Loucy (cell line): ENCODE measurements around the gene GPR152.
A peak's percentile ranks its signal among the peaks of the same experiment; 100 is the strongest.

Source experiments
- H2AFZ ChIP-seq: fragments of 200-600 bp; sonication (generic); 2 replicates; pipeline ENCODE4 v1.6.0; 2016; ENCODE audit warnings: antibody characterized with exemption, mild to moderate bottlenecking, low read length, moderate library complexity
- H3F3A ChIP-seq: fragments of 200-600 bp; 2 replicates; pipeline ENCODE4 v1.6.0; 2016; ENCODE audit warnings: antibody characterized with exemption, low read depth, mild to moderate bottlenecking
- H3K27me3 ChIP-seq: fragments of 200-600 bp; sonication (generic); 2 replicates; pipeline ENCODE4 v1.6.1; 2014; ENCODE audit warnings: low read length, mild to moderate bottlenecking; ENCODE audit not compliant: insufficient read depth, poor library complexity, severe bottlenecking
- H3K36me3 ChIP-seq: fragments of 200-600 bp; sonication (generic); 2 replicates; pipeline ENCODE4 v1.6.1; 2016; ENCODE audit warnings: low read length; ENCODE audit not compliant: insufficient read depth
- H3K4me1 ChIP-seq: fragments of 200-600 bp; sonication (generic); 2 replicates; pipeline ENCODE4 v1.5.1; 2014; ENCODE audit warnings: low read length, mild to moderate bottlenecking; ENCODE audit not compliant: insufficient read depth, poor library complexity, severe bottlenecking
- H3K4me2 ChIP-seq: fragments of 200-600 bp; sonication (generic); 2 replicates; pipeline ENCODE4 v1.6.0; 2014; ENCODE audit warnings: antibody characterized with exemption, low read length, low read depth, mild to moderate bottlenecking; ENCODE audit not compliant: poor library complexity, severe bottlenecking
- H3K4me3 ChIP-seq: fragments of 200-600 bp; sonication (generic); 2 replicates; pipeline ENCODE4 v1.5.1; 2014; ENCODE audit warnings: low read length, mild to moderate bottlenecking, mixed read lengths; ENCODE audit not compliant: poor library complexity, severe bottlenecking
- H3K79me2 ChIP-seq: fragments of 200-600 bp; sonication (generic); 2 replicates; pipeline ENCODE4 v1.6.1; 2014; ENCODE audit warnings: low read length; ENCODE audit not compliant: insufficient read depth
- H3K9ac ChIP-seq: fragments of 200-600 bp; sonication (generic); 2 replicates; pipeline ENCODE4 v1.6.0; 2014; ENCODE audit warnings: mild to moderate bottlenecking, low read depth, low read length, moderate library complexity; ENCODE audit not compliant: poor library complexity, severe bottlenecking
- H3K9me2 ChIP-seq: fragments of 200-600 bp; sonication (generic); replicated peaks from 2 replicates; pipeline ENCODE4 v1.6.1; 2016; ENCODE audit warnings: low read depth, low read length, mixed read lengths
- H3K9me3 ChIP-seq: fragments of 200-600 bp; sonication (generic); 2 replicates; pipeline ENCODE4 v1.6.1; 2014; ENCODE audit warnings: mild to moderate bottlenecking, antibody characterized with exemption, low read length, low read depth; ENCODE audit not compliant: insufficient read depth
- H4K20me1 ChIP-seq: fragments of 200-600 bp; sonication (generic); 2 replicates; pipeline ENCODE4 v1.6.0; 2014; ENCODE audit warnings: antibody characterized with exemption, low read length, mild to moderate bottlenecking; ENCODE audit not compliant: insufficient read depth, poor library complexity, severe bottlenecking
- EZH2phosphoT487 ChIP-seq: fragments of 200-600 bp; IDR thresholded peaks from 2 replicates; pipeline ENCODE4 v1.6.1; 2018; ENCODE audit warnings: antibody characterized with exemption, mild to moderate bottlenecking, moderate library complexity, borderline replicate concordance
- TF ChIP-seq, protein P1 (sequence below): fragments of 200-600 bp; sonication (generic); conservative IDR thresholded peaks from 2 replicates; pipeline ENCODE4 v1.5.1; 2014; ENCODE audit warnings: mild to moderate bottlenecking, antibody characterized with exemption, low read length

The GPR152 gene

DNA sequence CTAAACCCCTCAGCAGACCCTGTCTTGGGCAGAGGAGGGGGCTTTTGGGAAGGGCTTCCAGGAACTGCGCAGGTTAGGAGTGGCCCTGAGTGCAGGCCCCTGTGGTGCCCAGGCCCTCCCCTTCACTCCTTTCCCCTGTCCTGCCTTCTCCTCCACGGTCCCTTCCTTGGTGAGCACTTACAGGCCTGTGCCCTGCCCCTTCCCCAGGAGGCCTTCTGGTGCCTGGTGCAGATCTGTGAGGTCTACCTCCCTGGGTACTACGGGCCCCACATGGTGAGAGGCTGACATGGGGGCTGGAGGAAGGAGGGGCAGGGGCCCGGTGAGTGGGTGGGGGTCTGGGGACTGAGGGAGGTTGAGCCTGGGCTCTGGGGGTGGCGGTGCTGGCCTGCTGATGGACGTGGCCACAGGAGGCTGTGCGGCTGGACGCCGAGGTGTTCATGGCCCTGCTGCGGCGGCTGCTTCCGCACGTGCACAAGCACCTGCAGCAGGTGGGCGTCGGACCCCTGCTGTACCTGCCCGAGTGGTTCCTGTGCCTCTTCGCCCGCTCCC lies 46.0 kb downstream of the GPR152 start:
- Histone ChIP-seq H2AFZ (no peak overlapping the region), H3K9ac (peak overlapping the region; percentile 99), H3K36me3 (no peaks in the 10 kb centered on the region), H3K4me2 (peak overlapping the region; percentile 98), H3K4me3 (peak overlapping the region; percentile 89), H3K9me2 (no peaks in the 10 kb centered on the region), H3K4me1 (peaks cover 81% of the 10 kb centered on the region), H4K20me1 (peaks cover 7% of the 10 kb centered on the region), H3K9me3 (no peaks in the 10 kb centered on the region), H3F3A (peaks cover 32% of the 10 kb centered on the region), H3K27me3 (no peaks in the 10 kb centered on the region), H3K79me2 (peaks cover 72% of the 10 kb centered on the region)
- no peak for TF ChIP-seq EZH2phosphoT487
- TF ChIP-seq, protein P1, sequence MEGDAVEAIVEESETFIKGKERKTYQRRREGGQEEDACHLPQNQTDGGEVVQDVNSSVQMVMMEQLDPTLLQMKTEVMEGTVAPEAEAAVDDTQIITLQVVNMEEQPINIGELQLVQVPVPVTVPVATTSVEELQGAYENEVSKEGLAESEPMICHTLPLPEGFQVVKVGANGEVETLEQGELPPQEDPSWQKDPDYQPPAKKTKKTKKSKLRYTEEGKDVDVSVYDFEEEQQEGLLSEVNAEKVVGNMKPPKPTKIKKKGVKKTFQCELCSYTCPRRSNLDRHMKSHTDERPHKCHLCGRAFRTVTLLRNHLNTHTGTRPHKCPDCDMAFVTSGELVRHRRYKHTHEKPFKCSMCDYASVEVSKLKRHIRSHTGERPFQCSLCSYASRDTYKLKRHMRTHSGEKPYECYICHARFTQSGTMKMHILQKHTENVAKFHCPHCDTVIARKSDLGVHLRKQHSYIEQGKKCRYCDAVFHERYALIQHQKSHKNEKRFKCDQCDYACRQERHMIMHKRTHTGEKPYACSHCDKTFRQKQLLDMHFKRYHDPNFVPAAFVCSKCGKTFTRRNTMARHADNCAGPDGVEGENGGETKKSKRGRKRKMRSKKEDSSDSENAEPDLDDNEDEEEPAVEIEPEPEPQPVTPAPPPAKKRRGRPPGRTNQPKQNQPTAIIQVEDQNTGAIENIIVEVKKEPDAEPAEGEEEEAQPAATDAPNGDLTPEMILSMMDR = no peak

DNA sequence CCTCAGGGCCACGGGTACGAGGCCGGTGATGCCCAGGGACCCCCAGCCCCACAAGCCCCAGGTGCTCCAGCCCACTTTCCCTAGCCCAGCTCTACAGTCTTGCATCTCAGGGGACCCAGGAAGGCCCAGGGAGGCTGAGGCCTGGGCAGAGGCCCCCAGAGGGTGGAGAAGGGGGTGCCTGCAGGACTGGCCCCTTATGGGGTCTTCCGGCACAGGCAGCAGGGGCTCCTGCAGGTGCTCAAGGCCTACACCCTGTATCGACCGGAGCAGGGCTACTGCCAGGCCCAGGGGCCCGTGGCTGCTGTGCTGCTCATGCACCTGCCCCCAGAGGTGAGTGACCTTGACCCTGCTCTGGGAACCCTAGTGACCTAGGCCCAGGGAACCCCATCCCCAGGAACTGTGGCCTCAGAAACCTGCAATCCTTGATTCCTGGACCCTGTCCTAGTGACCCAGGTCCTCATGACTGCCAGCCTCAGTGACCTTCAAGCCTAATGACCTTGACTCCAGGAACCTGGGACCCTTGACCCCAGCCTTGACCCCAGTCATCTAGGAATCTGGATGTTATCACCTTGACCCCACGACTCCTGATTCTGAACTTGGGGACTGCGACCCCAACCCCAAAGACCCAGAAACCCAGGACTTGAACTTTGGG lies 46.7 kb downstream of the GPR152 start:
- Histone ChIP-seq H2AFZ (no peak overlapping the region), H3K4me1 (peaks cover 76% of the 10 kb centered on the region)

DNA sequence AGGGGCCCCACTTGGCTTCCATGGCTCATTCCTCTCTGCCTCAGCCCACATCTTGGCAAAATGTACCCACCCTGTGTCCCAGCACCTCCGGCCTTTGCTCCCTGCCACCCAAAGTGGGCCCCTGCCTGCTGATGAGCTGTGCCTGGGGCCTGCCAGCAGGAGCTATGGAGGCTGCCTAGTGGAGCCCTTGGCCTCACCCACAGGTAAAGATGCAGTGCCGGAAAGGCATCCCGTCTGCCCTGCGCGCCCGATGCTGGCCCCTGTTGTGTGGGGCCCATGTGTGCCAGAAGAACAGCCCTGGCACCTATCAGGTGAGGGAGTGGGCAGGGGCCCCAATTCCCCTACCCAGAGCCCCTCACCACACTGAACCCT lies 47.3 kb downstream of the GPR152 start:
- H3K4me3 ChIP-seq = peak overlapping the region; percentile 89
- no peaks in the 10 kb centered on the region for H3K9me2 ChIP-seq
- peaks cover 32% of the 10 kb centered on the region for H3F3A ChIP-seq
- H4K20me1 ChIP-seq = peaks cover 17% of the 10 kb centered on the region
- H3K9me3 ChIP-seq = no peaks in the 10 kb centered on the region
- peak overlapping the region; percentile 98 for H3K4me2 ChIP-seq
- TF ChIP-seq, protein P1 = no peak
- peaks cover 77% of the 10 kb centered on the region for H3K79me2 ChIP-seq
- no peaks in the 10 kb centered on the region for H3K27me3 ChIP-seq
- H3K9ac ChIP-seq = peak overlapping the region; percentile 99
- no peak overlapping the region for H2AFZ ChIP-seq
- H3K4me1 ChIP-seq = peaks cover 76% of the 10 kb centered on the region
- H3K36me3 ChIP-seq = no peaks in the 10 kb centered on the region

More for the DNA sequence above, 46.7 kb downstream of the GPR152 start:
- Histone ChIP-seq H4K20me1 (peaks cover 10% of the 10 kb centered on the region), H3K9me3 (no peaks in the 10 kb centered on the region), H3K9me2 (no peaks in the 10 kb centered on the region), H3K9ac (peak overlapping the region; percentile 99), H3K27me3 (no peaks in the 10 kb centered on the region), H3F3A (peaks cover 32% of the 10 kb centered on the region), H3K4me3 (peak overlapping the region; percentile 89), H3K79me2 (peaks cover 77% of the 10 kb centered on the region), H3K36me3 (no peaks in the 10 kb centered on the region), H3K4me2 (peak overlapping the region; percentile 98)
- TF ChIP-seq EZH2phosphoT487 = no peak
- TF ChIP-seq, protein P1 = no peak
